ENCODE results near the gene CENPK. TPM values are rescaled to one million over a fixed set of nuclear protein-coding genes. Genes with fewer than 3 reads are reported as not detected.
"Not testable (repeated sequence)": the region's sequence is repeated elsewhere in the genome, so short reads cannot be mapped to it uniquely, and the experiment has no call there.

CENPK gene, protein sequence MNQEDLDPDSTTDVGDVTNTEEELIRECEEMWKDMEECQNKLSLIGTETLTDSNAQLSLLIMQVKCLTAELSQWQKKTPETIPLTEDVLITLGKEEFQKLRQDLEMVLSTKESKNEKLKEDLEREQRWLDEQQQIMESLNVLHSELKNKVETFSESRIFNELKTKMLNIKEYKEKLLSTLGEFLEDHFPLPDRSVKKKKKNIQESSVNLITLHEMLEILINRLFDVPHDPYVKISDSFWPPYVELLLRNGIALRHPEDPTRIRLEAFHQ
- 31.5 and 86.4 TPM in 2 replicates for total RNA-seq (2014; rRNA removed; shearing (Covaris generic); ENCODE audit: low replicate concordance)

- Histone ChIP-seq H3K9me3 (ENCODE audit: low read length) (no peaks in the 10 kb centered on the region), H3K4me3 (ENCODE audit: low read length) (peak within 1 kb of the TSS; percentile 92), H4K20me1 (ENCODE audit: insufficient read depth, low read depth, low read length) (no peaks in the 10 kb centered on the region), H3K79me2 (ENCODE audit: low read length) (peaks cover 90% of the 10 kb centered on the region), H3K4me2 (ENCODE audit: low read depth, low read length, poor library complexity, severe bottlenecking) (peak within 1 kb of the TSS; percentile 90), H3K9me2 (replicated peaks; ENCODE audit: insufficient read depth, low read length) (no peaks in the 10 kb centered on the region), H3K27ac (ENCODE audit: low read length) (peak within 1 kb of the TSS; percentile 68), H3K27me3 (ENCODE audit: low read length) (no peaks in the 10 kb centered on the region), H3K4me1 (ENCODE audit: low read length) (peaks cover 33% of the 10 kb centered on the region), H3K36me3 (ENCODE audit: insufficient read depth, low read length) (peaks cover 34% of the 10 kb centered on the region; the same call in 1 of the 2 replicates), H3K9ac (ENCODE audit: low read length) (peak within 1 kb of the TSS; percentile 81), H2AFZ (ENCODE audit: low read length) (peak within 1 kb of the TSS; percentile 77; the same call in 1 of the 2 replicates)
- peak; percentile 98 for DNase-seq
Observed at GRCh38 chr5:65562731-65563701, at the start of gene CENPK, which contains the start of gene PPWD1. Gene CENPK (minus strand): TSS chr5:65563168. CDS start chr5:65554907, 8,261 bp downstream. Gene PPWD1 (plus strand): TSS chr5:65563296. CDS start chr5:65563311, 15 bp downstream.

DNA sequence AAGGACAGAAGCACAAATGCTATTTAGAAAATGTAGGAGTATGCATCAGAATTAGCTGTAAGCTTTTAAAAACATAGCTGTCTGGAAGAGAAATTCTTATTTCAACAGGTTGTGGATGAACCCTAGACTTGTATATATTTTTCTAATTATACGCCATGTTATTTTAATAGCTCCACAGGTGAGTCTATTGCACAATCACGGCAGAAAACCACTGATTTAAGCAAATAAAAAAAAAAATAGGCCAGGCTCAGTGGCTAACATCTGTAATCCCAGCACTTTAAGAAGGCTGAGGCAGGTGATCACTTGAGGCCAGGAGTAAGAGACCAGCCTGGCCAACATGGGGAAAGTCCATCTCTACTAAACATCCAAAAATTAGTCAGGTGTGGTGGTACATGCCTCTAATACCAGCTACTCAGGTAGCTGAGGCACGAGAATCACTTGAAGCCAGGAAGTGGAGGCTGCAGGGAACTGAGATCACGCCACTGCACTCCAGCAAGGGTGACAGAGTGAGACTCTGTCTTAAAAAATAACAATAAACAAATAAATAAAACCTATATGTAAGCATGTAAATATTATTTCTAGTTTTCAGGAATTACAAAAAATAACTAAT is 49.4 kb upstream of the CENPK start:
- Histone ChIP-seq H3K4me1 (ENCODE audit: low read length) (peaks cover 39% of the 10 kb centered on the region), H3K9ac (ENCODE audit: low read length) (peak overlapping the region; percentile 43), H4K20me1 (ENCODE audit: insufficient read depth, low read depth, low read length) (no peaks in the 10 kb centered on the region), H3K27ac (ENCODE audit: low read length) (peak overlapping the region; percentile 96), H3K36me3 (ENCODE audit: insufficient read depth, low read length) (peaks cover 51% of the 10 kb centered on the region), H3K27me3 (ENCODE audit: low read length) (no peaks in the 10 kb centered on the region), H3K4me3 (ENCODE audit: low read length) (peak overlapping the region; percentile 52), H3K4me2 (ENCODE audit: low read depth, low read length, poor library complexity, severe bottlenecking) (peak overlapping the region; percentile 79), H3K9me2 (replicated peaks; ENCODE audit: insufficient read depth, low read length) (no peaks in the 10 kb centered on the region), H3K9me3 (ENCODE audit: low read length) (no peaks in the 10 kb centered on the region), H3K79me2 (ENCODE audit: low read length) (peaks cover 64% of the 10 kb centered on the region), H2AFZ (ENCODE audit: low read length) (no peak overlapping the region)
- peak; percentile 58 for DNase-seq

DNA sequence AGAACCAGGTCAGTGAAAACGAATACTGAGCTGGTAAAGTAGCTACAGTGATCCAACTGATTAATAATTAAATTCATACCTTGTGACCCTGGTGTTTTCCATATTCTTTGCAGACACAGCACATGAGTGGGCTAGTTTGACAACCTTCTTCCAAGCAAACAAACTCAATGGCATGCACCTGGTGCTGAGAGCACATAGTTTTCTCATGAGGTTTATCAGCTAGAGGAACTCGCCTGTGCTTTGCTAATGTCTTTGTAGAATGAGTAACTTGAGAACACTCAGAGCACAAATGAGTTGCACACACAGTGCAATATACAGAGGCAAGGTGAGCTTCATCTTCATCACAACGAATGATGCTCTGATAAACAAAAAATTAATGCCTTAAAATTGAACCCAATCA is 48.6 kb upstream of the CENPK start:
- peak overlapping the region; percentile 52 for H3K4me3 ChIP-seq (ENCODE audit: low read length)
- H3K9me3 ChIP-seq (ENCODE audit: low read length) = no peaks in the 10 kb centered on the region
- peaks cover 39% of the 10 kb centered on the region for H3K4me1 ChIP-seq (ENCODE audit: low read length)
- peak overlapping the region; percentile 43 for H3K9ac ChIP-seq (ENCODE audit: low read length)
- DNase-seq = peak; percentile 75
- peaks cover 54% of the 10 kb centered on the region for H3K36me3 ChIP-seq (ENCODE audit: insufficient read depth, low read length)
- H3K27me3 ChIP-seq (ENCODE audit: low read length) = no peaks in the 10 kb centered on the region
- H2AFZ ChIP-seq (ENCODE audit: low read length) = no peak overlapping the region
- no peaks in the 10 kb centered on the region for H4K20me1 ChIP-seq (ENCODE audit: insufficient read depth, low read depth, low read length)
- no peaks in the 10 kb centered on the region for H3K9me2 ChIP-seq (replicated peaks; ENCODE audit: insufficient read depth, low read length)
- H3K79me2 ChIP-seq (ENCODE audit: low read length) = peaks cover 58% of the 10 kb centered on the region
- peak overlapping the region; percentile 96 for H3K27ac ChIP-seq (ENCODE audit: low read length)
- H3K4me2 ChIP-seq (ENCODE audit: low read depth, low read length, poor library complexity, severe bottlenecking) = peak overlapping the region; percentile 79

DNA sequence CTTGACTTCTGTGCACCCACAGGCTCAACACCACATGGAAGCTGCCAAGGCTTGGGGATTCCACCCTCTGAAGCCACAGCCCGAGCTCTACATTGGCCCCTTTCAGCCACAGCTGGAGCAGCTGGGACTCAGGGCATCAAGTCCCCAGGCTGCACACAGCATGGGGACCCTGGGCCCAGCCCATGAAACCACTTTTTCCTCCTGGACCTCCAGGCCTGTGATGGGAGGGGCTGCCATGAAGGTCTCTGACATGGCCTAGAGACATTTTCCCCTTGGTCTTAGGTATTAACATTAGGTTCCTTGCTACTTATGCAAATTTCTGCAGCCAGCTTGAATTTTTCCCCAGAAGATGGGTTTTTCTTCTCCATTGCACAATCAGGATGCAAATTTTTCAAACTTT is 38.8 kb upstream of the CENPK start:
- H3K4me3 ChIP-seq (ENCODE audit: low read length); H3K27ac ChIP-seq (ENCODE audit: low read length); H3K9ac ChIP-seq (ENCODE audit: low read length); H2AFZ ChIP-seq (ENCODE audit: low read length); DNase-seq; H3K9me3 ChIP-seq (ENCODE audit: low read length); H3K9me2 ChIP-seq (replicated peaks; ENCODE audit: insufficient read depth, low read length); H4K20me1 ChIP-seq (ENCODE audit: insufficient read depth, low read depth, low read length); H3K4me2 ChIP-seq (ENCODE audit: low read depth, low read length, poor library complexity, severe bottlenecking); H3K27me3 ChIP-seq (ENCODE audit: low read length): not testable (repeated sequence)
- Histone ChIP-seq H3K4me1 (ENCODE audit: low read length) (peaks cover 11% of the 10 kb centered on the region), H3K79me2 (ENCODE audit: low read length) (peaks cover 50% of the 10 kb centered on the region), H3K36me3 (ENCODE audit: insufficient read depth, low read length) (peaks cover 89% of the 10 kb centered on the region)

DNA sequence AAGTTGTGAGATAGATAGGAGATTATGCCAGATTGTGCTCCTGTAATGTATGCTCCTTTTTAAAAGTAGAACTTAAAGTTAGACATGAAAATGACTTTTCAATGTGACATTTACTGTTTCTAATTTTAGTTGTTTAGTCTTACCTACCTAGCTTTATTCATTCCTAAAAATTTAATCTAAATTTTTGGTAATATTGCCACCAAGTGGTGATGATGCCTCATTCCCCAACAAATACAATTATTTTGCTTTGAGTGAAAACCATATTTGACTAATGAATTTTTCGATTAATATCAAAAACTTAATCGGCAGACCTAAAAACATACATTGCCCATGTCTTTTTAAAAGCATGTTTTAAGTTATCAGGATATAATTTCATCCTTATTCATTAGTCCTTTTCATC is 25.7 kb upstream of the CENPK start:
- Histone ChIP-seq H3K36me3 (ENCODE audit: insufficient read depth, low read length) (peaks cover 69% of the 10 kb centered on the region; the same call in 1 of the 2 replicates), H3K27me3 (ENCODE audit: low read length) (no peaks in the 10 kb centered on the region), H3K4me3 (ENCODE audit: low read length) (no peak overlapping the region), H3K4me1 (ENCODE audit: low read length) (no peaks in the 10 kb centered on the region), H3K9ac (ENCODE audit: low read length) (no peak overlapping the region), H3K79me2 (ENCODE audit: low read length) (no peaks in the 10 kb centered on the region), H4K20me1 (ENCODE audit: insufficient read depth, low read depth, low read length) (no peaks in the 10 kb centered on the region), H3K4me2 (ENCODE audit: low read depth, low read length, poor library complexity, severe bottlenecking) (no peak overlapping the region), H2AFZ (ENCODE audit: low read length) (no peak overlapping the region), H3K27ac (ENCODE audit: low read length) (no peak overlapping the region), H3K9me2 (replicated peaks; ENCODE audit: insufficient read depth, low read length) (no peaks in the 10 kb centered on the region), H3K9me3 (ENCODE audit: low read length) (no peaks in the 10 kb centered on the region)
- no peak for DNase-seq

GRCh38 chr5:65577141-65577540 is 14.2 kb upstream of the CENPK start:
- H3K27me3 ChIP-seq (ENCODE audit: low read length) = no peaks in the 10 kb centered on the region
- H3K4me3 ChIP-seq (ENCODE audit: low read length) = no peak overlapping the region
- no peak overlapping the region for H2AFZ ChIP-seq (ENCODE audit: low read length)
- no peaks in the 10 kb centered on the region for H4K20me1 ChIP-seq (ENCODE audit: insufficient read depth, low read depth, low read length)
- H3K9me3 ChIP-seq (ENCODE audit: low read length) = no peaks in the 10 kb centered on the region
- H3K79me2 ChIP-seq (ENCODE audit: low read length) = peaks cover 29% of the 10 kb centered on the region
- DNase-seq = no peak
- H3K27ac ChIP-seq (ENCODE audit: low read length) = no peak overlapping the region
- no peak overlapping the region for H3K9ac ChIP-seq (ENCODE audit: low read length)
- no peak overlapping the region for H3K4me2 ChIP-seq (ENCODE audit: low read depth, low read length, poor library complexity, severe bottlenecking)
- no peaks in the 10 kb centered on the region for H3K9me2 ChIP-seq (replicated peaks; ENCODE audit: insufficient read depth, low read length)
- no peaks in the 10 kb centered on the region for H3K4me1 ChIP-seq (ENCODE audit: low read length)
- H3K36me3 ChIP-seq (ENCODE audit: insufficient read depth, low read length) = peaks cover 33% of the 10 kb centered on the region; the same call in 1 of the 2 replicates

- Histone ChIP-seq H3K9ac (ENCODE audit: low read length) (no peak overlapping the region), H3K4me1 (ENCODE audit: low read length) (no peaks in the 10 kb centered on the region), H3K36me3 (ENCODE audit: insufficient read depth, low read length) (peaks cover 21% of the 10 kb centered on the region; the same call in 1 of the 2 replicates), H2AFZ (ENCODE audit: low read length) (no peak overlapping the region), H3K27ac (ENCODE audit: low read length) (no peak overlapping the region), H3K79me2 (ENCODE audit: low read length) (peaks cover 63% of the 10 kb centered on the region), H4K20me1 (ENCODE audit: insufficient read depth, low read depth, low read length) (no peaks in the 10 kb centered on the region), H3K9me2 (replicated peaks; ENCODE audit: insufficient read depth, low read length) (no peaks in the 10 kb centered on the region), H3K9me3 (ENCODE audit: low read length) (no peaks in the 10 kb centered on the region), H3K4me3 (ENCODE audit: low read length) (no peak overlapping the region), H3K27me3 (ENCODE audit: low read length) (no peaks in the 10 kb centered on the region), H3K4me2 (ENCODE audit: low read depth, low read length, poor library complexity, severe bottlenecking) (no peak overlapping the region)
- DNase-seq = no peak
Observed at GRCh38 chr5:65570598-65571226, 7.7 kb upstream of the CENPK start.

All from Karpas-422 (cell line).